Activated CD4-positive, alpha-beta memory T cell treated with anti-CD3 and anti-CD28 coated beads for 36 hours (primary cell): ENCODE results near the gene DMD. TPM values are rescaled to one million over a fixed set of nuclear protein-coding genes. Genes with fewer than 3 reads are reported as not detected.

Experiments
- CTCF ChIA-PET: fragments of 350-600 bp; sonication (Branson Sonifier 250); formaldehyde crosslinking; loops from one replicate; lab custom pipeline; 2021; ENCODE audit warnings: antibody characterized with exemption, inconsistent platforms; lab: Charles Lee
- POLR2A ChIA-PET: fragments of 350-600 bp; sonication (Branson Sonifier 250); formaldehyde crosslinking; loops from one replicate; lab custom pipeline; 2021; ENCODE audit warnings: antibody characterized with exemption; lab: Charles Lee
- DNase-seq: peaks from one replicate; pipeline ENCODE4 v3.0.0-alpha.2; 2020
- H3K27ac Mint-ChIP-seq: one replicate; pipeline ENCODE4 v1.8.0; 2021; ENCODE audit warnings: mixed read lengths
- H3K27me3 Mint-ChIP-seq: one replicate; pipeline ENCODE4 v1.8.0; 2021; ENCODE audit warnings: mixed read lengths
- H3K36me3 Mint-ChIP-seq: one replicate; pipeline ENCODE4 v1.8.0; 2021; ENCODE audit warnings: mixed read lengths
- H3K4me1 Mint-ChIP-seq: one replicate; pipeline ENCODE4 v1.8.0; 2021; ENCODE audit warnings: low read depth, mixed read lengths
- H3K4me3 Mint-ChIP-seq: one replicate; pipeline ENCODE4 v1.8.0; 2021; ENCODE audit warnings: mild to moderate bottlenecking, mixed read lengths
- H3K9me3 Mint-ChIP-seq: one replicate; pipeline ENCODE4 v1.8.0; 2021; ENCODE audit warnings: mixed read lengths
- intact Hi-C: fragments of 100-400 bp; cut with micrococcal nuclease; formaldehyde crosslinking; loops from one replicate; pipeline ENCODE4 v1.15.1; 2023
- total RNA-seq, 2 experiments: library from RNA; stranded (reverse); gene quantifications; one replicate each; pipeline ENCODE4 v1.2.3, GENCODE V29; 2021

DMD gene
- total RNA-seq, 2 experiments from 2014 or later, result 0.64 to 1.5 TPM

GRCh38 chrX:31523884-31524536 lies 1687.3 kb downstream of the DMD start:
- Mint-ChIP-seq H3K27ac (no peak overlapping the region), H3K4me1 (no peaks in the 10 kb centered on the region), H3K27me3 (no peaks in the 10 kb centered on the region), H3K36me3 (no peaks in the 10 kb centered on the region), H3K4me3 (no peak overlapping the region), H3K9me3 (no peaks in the 10 kb centered on the region)
- ChIA-PET POLR2A (no interaction called here), CTCF (no interaction called here)
- intact Hi-C loops, result no loop called here
- no peak for DNase-seq

DNA sequence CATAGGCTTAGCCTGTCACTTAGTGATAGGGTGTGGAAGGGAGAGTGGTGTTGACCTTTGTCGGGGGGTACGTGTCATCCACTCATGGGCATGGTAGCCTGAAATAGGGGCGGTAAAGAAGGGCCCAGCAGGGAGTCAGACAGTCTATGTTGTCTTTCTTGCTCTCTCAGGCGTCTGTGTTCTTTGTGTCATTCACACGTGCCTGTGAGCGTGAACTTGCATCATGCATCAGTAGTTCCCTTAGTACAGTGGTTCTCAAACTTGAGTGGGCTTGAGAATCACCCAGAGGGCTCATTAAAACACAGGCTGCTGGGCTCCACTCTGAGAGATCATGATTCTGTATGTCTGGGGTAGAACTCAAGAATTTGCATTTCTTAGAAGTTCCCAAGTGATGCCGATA lies 1688.6 kb downstream of the DMD start:
- no peaks in the 10 kb centered on the region for H3K36me3 Mint-ChIP-seq
- CTCF ChIA-PET, result no interaction called here
- no peak for DNase-seq
- POLR2A ChIA-PET, result no interaction called here
- intact Hi-C loops, result no loop called here
- H3K9me3 Mint-ChIP-seq, result no peaks in the 10 kb centered on the region
- no peak overlapping the region for H3K4me3 Mint-ChIP-seq
- H3K27me3 Mint-ChIP-seq, result no peaks in the 10 kb centered on the region
- no peak overlapping the region for H3K27ac Mint-ChIP-seq
- H3K4me1 Mint-ChIP-seq, result no peaks in the 10 kb centered on the region

- Mint-ChIP-seq H3K36me3 (no peaks in the 10 kb centered on the region), H3K4me1 (no peaks in the 10 kb centered on the region), H3K9me3 (no peaks in the 10 kb centered on the region), H3K27me3 (no peaks in the 10 kb centered on the region), H3K27ac (no peak overlapping the region), H3K4me3 (no peak overlapping the region)
- POLR2A ChIA-PET, result no interaction called here
- no peak for DNase-seq
- intact Hi-C loops, result no loop called here
- CTCF ChIA-PET, result no interaction called here
Measured at GRCh38 chrX:31521941-31522340, 1689.4 kb downstream of the DMD start.

DNA sequence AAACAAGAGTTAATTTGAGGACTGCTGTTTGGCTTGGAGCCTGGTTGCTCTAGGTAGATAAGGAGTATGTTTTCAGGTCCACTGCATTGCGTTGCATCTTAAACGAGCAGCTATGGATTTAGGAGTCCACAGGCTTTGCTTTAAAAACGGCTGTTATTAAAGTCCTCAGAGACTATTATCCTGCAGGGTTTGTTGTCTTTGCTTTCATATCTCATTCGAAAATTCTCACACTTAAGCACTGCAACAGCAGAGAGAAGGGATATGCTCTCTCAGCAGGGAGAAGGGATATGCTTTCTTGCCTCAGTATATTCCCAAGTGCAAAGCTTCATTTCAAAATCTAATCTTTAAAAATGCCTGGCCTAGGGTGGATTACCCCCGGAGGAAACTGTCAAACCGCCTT lies 1694.8 kb downstream of the DMD start:
- no peaks in the 10 kb centered on the region for H3K9me3 Mint-ChIP-seq
- DNase-seq, result no peak
- H3K4me3 Mint-ChIP-seq, result no peak overlapping the region
- ChIA-PET POLR2A (no interaction called here), CTCF (no interaction called here)
- intact Hi-C loops, result no loop called here
- H3K27ac Mint-ChIP-seq, result no peak overlapping the region
- no peaks in the 10 kb centered on the region for H3K36me3 Mint-ChIP-seq
- H3K27me3 Mint-ChIP-seq, result no peaks in the 10 kb centered on the region
- H3K4me1 Mint-ChIP-seq, result no peaks in the 10 kb centered on the region

DNA sequence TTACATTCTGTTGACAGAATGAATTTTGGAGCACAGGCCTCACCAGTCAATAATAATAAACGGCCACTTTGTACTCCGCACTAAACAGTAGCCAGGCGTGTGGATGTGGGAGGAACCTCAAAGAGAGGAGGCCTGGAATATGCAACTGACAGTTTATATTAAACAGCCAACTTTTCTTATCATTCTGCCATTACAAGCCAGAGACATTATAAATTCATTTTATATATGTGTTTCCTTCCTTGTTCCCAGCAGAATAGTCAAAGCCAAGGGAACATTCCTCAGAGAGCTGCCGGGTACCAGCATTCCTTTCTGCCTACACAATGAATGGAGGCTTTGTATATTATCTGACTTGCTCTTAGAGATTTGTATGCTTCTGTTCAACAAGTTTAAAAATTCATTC lies 1703.0 kb downstream of the DMD start:
- DNase-seq, result no peak
- H3K36me3 Mint-ChIP-seq, result no peaks in the 10 kb centered on the region
- intact Hi-C loops, result no loop called here
- H3K4me3 Mint-ChIP-seq, result no peak overlapping the region
- no peaks in the 10 kb centered on the region for H3K27me3 Mint-ChIP-seq
- POLR2A ChIA-PET, result no interaction called here
- H3K9me3 Mint-ChIP-seq, result no peaks in the 10 kb centered on the region
- CTCF ChIA-PET, result interaction anchor here (0.5 kb wide), 1 partner anchor 951 kb away, joined by 3 read pairs; no protein-coding TSS in a partner anchor
- H3K27ac Mint-ChIP-seq, result no peak overlapping the region
- H3K4me1 Mint-ChIP-seq, result no peaks in the 10 kb centered on the region

GRCh38 chrX:31506928-31507327 lies 1704.4 kb downstream of the DMD start:
- intact Hi-C loops, result no loop called here
- no peaks in the 10 kb centered on the region for H3K36me3 Mint-ChIP-seq
- CTCF ChIA-PET, result no interaction called here
- no peaks in the 10 kb centered on the region for H3K27me3 Mint-ChIP-seq
- no peak for DNase-seq
- H3K4me1 Mint-ChIP-seq, result no peaks in the 10 kb centered on the region
- no peak overlapping the region for H3K4me3 Mint-ChIP-seq
- H3K9me3 Mint-ChIP-seq, result no peaks in the 10 kb centered on the region
- POLR2A ChIA-PET, result no interaction called here
- no peak overlapping the region for H3K27ac Mint-ChIP-seq

DNA sequence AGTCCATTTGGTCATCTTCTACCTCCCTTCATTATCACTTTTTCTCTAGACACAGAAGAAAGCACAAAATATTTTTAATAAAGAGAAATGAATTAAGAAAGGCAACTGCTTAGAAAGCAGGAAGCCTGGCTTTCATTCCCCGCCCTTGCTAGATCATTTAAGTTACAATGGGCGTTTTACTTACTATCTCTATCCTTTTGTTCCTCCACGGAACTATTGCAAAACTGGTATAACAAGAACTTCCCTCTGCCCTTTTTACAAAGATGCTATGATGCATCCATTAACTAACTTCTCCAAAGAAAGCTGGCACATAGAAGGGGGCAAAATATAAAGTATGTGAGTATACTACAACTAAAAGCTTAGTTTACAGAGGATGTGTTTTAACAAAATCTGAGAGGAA lies 1705.0 kb downstream of the DMD start:
- no peaks in the 10 kb centered on the region for H3K36me3 Mint-ChIP-seq
- H3K9me3 Mint-ChIP-seq, result no peaks in the 10 kb centered on the region
- POLR2A ChIA-PET, result no interaction called here
- no peak for DNase-seq
- no peaks in the 10 kb centered on the region for H3K4me1 Mint-ChIP-seq
- no peak overlapping the region for H3K27ac Mint-ChIP-seq
- no peak overlapping the region for H3K4me3 Mint-ChIP-seq
- intact Hi-C loops, result no loop called here
- H3K27me3 Mint-ChIP-seq, result no peaks in the 10 kb centered on the region
- CTCF ChIA-PET, result no interaction called here

- DNase-seq, result no peak
- Mint-ChIP-seq H3K4me3 (no peak overlapping the region), H3K27me3 (no peaks in the 10 kb centered on the region), H3K4me1 (no peaks in the 10 kb centered on the region), H3K36me3 (no peaks in the 10 kb centered on the region), H3K9me3 (no peaks in the 10 kb centered on the region), H3K27ac (no peak overlapping the region)
- POLR2A ChIA-PET, result no interaction called here
- intact Hi-C loops, result no loop called here
- CTCF ChIA-PET, result no interaction called here
Measured at GRCh38 chrX:31500921-31501320, 1710.4 kb downstream of the DMD start.

- no peaks in the 10 kb centered on the region for H3K9me3 Mint-ChIP-seq
- no peak overlapping the region for H3K27ac Mint-ChIP-seq
- intact Hi-C loops, result no loop called here
- CTCF ChIA-PET, result no interaction called here
- no peak for DNase-seq
- H3K4me3 Mint-ChIP-seq, result no peak overlapping the region
- H3K27me3 Mint-ChIP-seq, result no peaks in the 10 kb centered on the region
- no peaks in the 10 kb centered on the region for H3K4me1 Mint-ChIP-seq
- H3K36me3 Mint-ChIP-seq, result no peaks in the 10 kb centered on the region
- POLR2A ChIA-PET, result no interaction called here
Measured at GRCh38 chrX:31499109-31499508, 1712.2 kb downstream of the DMD start.

DNA sequence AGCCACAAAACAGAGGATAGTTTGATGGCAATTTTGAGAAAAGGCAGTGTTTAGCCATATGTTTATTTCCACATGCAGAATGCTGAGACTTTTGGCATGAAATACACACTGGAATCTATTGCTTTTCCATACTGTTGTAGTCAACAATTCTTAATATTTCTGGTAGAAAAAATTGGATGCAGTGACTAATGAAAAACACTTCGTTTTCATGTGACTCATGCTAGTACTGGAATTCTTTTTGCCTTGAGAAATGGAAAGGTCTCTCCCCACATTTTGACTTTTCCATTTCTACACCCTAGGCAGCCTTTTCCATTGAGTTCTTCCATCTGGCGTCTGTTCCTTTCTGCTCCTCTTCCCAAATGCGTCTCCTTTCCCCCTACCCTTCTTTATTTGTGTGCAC lies 1714.3 kb downstream of the DMD start:
- DNase-seq, result no peak
- POLR2A ChIA-PET, result no interaction called here
- CTCF ChIA-PET, result no interaction called here
- Mint-ChIP-seq H3K27ac (no peak overlapping the region), H3K4me1 (no peaks in the 10 kb centered on the region), H3K27me3 (no peaks in the 10 kb centered on the region), H3K36me3 (no peaks in the 10 kb centered on the region), H3K4me3 (no peak overlapping the region), H3K9me3 (no peaks in the 10 kb centered on the region)
- intact Hi-C loops, result no loop called here

- Mint-ChIP-seq H3K36me3 (no peaks in the 10 kb centered on the region), H3K4me3 (no peak overlapping the region), H3K9me3 (no peaks in the 10 kb centered on the region), H3K4me1 (no peaks in the 10 kb centered on the region), H3K27me3 (no peaks in the 10 kb centered on the region), H3K27ac (no peak overlapping the region)
- intact Hi-C loops, result no loop called here
- ChIA-PET POLR2A (no interaction called here), CTCF (no interaction called here)
- DNase-seq, result no peak
Measured at GRCh38 chrX:31487951-31488350, 1723.4 kb downstream of the DMD start.

DNA sequence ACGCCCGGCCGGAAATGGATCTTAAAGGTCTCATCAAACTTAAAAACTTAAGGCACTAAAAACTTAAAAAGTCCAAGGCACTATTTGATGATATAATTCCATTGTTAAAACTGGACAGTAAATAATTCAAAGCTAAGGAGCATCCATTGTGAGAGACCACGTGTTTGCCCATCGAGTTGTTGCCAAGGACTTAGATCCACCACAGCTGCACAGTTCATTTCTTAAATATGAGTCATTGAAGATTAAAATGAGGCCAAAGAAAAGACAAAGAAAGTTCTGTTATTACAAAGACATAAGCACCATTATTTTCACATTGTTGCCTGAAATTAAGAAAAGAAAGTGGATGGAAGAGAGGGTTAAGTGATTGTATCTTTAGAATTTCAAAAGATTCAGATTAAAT lies 1728.0 kb downstream of the DMD start:
- Mint-ChIP-seq H3K36me3 (no peaks in the 10 kb centered on the region), H3K4me1 (no peaks in the 10 kb centered on the region), H3K9me3 (no peaks in the 10 kb centered on the region), H3K27me3 (no peaks in the 10 kb centered on the region), H3K4me3 (no peak overlapping the region), H3K27ac (no peak overlapping the region)
- intact Hi-C loops, result no loop called here
- POLR2A ChIA-PET, result interaction anchor here (0.7 kb wide), 1 partner anchor 97 kb away, joined by 4 read pairs; no protein-coding TSS in a partner anchor
- CTCF ChIA-PET, result no interaction called here
- no peak for DNase-seq

DNA sequence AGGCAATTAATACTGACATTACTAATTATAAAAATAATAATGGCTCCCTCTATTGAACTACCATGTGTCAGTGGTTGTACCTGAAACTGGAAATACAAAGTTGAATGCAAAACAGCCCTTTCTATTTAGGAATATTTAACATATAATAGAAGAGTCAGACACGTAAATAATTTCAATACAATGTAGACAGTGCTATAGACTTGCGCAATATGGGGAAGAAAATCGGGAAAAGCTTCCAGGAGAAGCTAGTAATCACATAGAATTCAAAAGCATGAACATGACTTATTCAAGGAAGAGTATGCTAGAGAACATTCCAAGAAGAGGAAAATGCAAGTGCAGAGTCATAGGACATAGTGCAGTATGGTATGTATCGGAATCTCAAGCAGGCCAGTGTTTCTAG lies 1730.7 kb downstream of the DMD start:
- CTCF ChIA-PET, result no interaction called here
- no peaks in the 10 kb centered on the region for H3K36me3 Mint-ChIP-seq
- no peak overlapping the region for H3K4me3 Mint-ChIP-seq
- DNase-seq, result no peak
- intact Hi-C loops, result no loop called here
- H3K9me3 Mint-ChIP-seq, result no peaks in the 10 kb centered on the region
- POLR2A ChIA-PET, result no interaction called here
- no peaks in the 10 kb centered on the region for H3K27me3 Mint-ChIP-seq
- no peak overlapping the region for H3K27ac Mint-ChIP-seq
- no peaks in the 10 kb centered on the region for H3K4me1 Mint-ChIP-seq
